ENCODE results near the gene PRKAR1B. TPM values are rescaled to one million over a fixed set of nuclear protein-coding genes. Genes with fewer than 3 reads are reported as not detected.

Gene PRKAR1B
- total RNA-seq, 1 experiment from 2014 or later, result 14.1 TPM

DNA sequence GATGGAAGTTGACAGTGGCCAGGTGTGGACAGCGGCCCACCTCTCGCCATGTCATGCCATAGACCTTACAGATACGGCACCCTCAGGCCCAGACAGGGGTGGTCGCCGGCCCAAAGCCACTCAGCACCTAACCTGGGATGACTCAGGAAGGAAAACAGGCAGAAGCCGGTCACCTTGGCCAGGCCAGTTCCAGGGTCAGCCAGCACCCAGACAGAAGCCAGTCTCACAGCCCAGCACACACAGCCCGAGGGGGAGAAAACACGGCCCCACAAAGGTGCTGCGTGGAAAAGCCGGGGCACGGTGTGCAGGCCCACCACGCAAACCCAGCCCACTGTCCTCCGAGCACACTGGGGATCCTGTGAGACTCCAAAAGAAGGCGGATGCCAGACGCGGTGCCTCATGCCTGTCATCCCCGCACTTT lies 95.8 kb downstream of the PRKAR1B start:
- H3K36me3 ChIP-seq (ENCODE audit: control insufficient read depth in 1 of 2, insufficient read depth in 2 of 2, low read length in 2 of 2), result no peaks in the 10 kb centered on the region
- H2AFZ ChIP-seq (ENCODE audit: low read depth, low read length, poor library complexity, severe bottlenecking), result no peak overlapping the region
- no peak for TF ChIP-seq TCF7L2 (IDR thresholded peaks at IDR 0.05; ENCODE audit: borderline replicate concordance, extremely low read depth, insufficient read depth, insufficient read length)
- ChIA-PET RAD21 (ENCODE audit: low non-redundant PET in 1 of 2, low total read pairs in 2 of 2, uncharacterized antibody in 2 of 2, unreplicated experiment in 2 of 2) (no interaction called here), CTCF (no interaction called here), POLR2A (no interaction called here)
- no peak for ATAC-seq
- H3K4me1 ChIP-seq (ENCODE audit: control insufficient read depth in 1 of 2, insufficient read depth in 2 of 2, low read length in 2 of 2), result peaks cover 8 to 11% of the 10 kb centered on the region in 2 experiments
- intact Hi-C loops (cut with micrococcal nuclease), result no loop called here
- H3K4me2 ChIP-seq (ENCODE audit: low read length), result no peak overlapping the region
- no peak overlapping the region for H3K27ac ChIP-seq (ENCODE audit: low read depth, low read length)
- H4K20me1 ChIP-seq (ENCODE audit: insufficient read depth), result no peaks in the 10 kb centered on the region
- no peak for DNase-seq (ENCODE audit: low read depth, low spot score)
- H3K27me3 ChIP-seq (ENCODE audit: insufficient read depth, low read length), result no peaks in the 10 kb centered on the region
- no peaks in the 10 kb centered on the region for H3K79me2 ChIP-seq (ENCODE audit: insufficient read depth, low read length)
- no peaks in the 10 kb centered on the region for H3K9me2 ChIP-seq (ENCODE audit: insufficient read depth)
- no peaks in the 10 kb centered on the region for H3K9me3 ChIP-seq (ENCODE audit: control insufficient read depth in 1 of 2, insufficient read depth in 1 of 2, low read depth in 1 of 2, low read length in 2 of 2)
- no peak overlapping the region for H3K4me3 ChIP-seq (replicated peaks in 1 of 2; ENCODE audit: low read depth in 1 of 2, low read length in 2 of 2)
- H3K9ac ChIP-seq (ENCODE audit: low read length), result no peak overlapping the region
- BruUV-seq (replicated peaks), result no TSS peak

DNA sequence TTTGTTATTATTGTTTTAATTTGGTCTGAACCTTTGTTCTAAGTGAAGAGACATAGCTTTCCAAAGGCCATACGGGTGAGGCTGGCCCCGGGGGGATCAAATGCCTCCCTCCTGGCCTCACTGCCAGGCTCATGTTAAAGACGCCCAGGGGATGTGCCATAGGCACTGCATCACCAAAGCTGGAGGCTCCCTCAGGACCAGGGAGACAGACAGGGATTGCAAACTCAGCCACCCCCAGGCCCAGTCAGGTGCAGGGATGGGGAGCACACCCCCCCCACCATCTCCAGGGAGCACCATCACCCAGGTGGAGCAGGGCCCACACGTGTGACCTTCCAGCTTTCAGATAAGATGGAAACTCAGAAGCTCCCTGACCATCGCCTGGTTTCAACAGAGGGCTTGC lies 96.5 kb downstream of the PRKAR1B start:
- DNase-seq (ENCODE audit: low read depth, low spot score), result no peak
- H3K9me3 ChIP-seq (ENCODE audit: control insufficient read depth in 1 of 2, insufficient read depth in 1 of 2, low read depth in 1 of 2, low read length in 2 of 2), result no peaks in the 10 kb centered on the region
- RAD21 ChIA-PET (ENCODE audit: low non-redundant PET in 1 of 2, low total read pairs in 2 of 2, uncharacterized antibody in 2 of 2, unreplicated experiment in 2 of 2), result no interaction called here
- H3K9me2 ChIP-seq (ENCODE audit: insufficient read depth), result no peaks in the 10 kb centered on the region
- H3K27ac ChIP-seq (ENCODE audit: low read depth, low read length), result no peak overlapping the region
- no peak overlapping the region for H3K4me2 ChIP-seq (ENCODE audit: low read length)
- POLR2A ChIA-PET, result no interaction called here
- intact Hi-C loops (cut with micrococcal nuclease), result no loop called here
- no TSS peak for BruUV-seq (replicated peaks)
- peaks cover 4% of the 10 kb centered on the region; the same call in 1 of the 2 replicates for H3K79me2 ChIP-seq (ENCODE audit: insufficient read depth, low read length)
- peaks cover 7 to 8% of the 10 kb centered on the region in 2 experiments for H3K4me1 ChIP-seq (ENCODE audit: control insufficient read depth in 1 of 2, insufficient read depth in 2 of 2, low read length in 2 of 2)
- TF ChIP-seq ZFX (IDR thresholded peaks at IDR 0.05), result no peak
- no peak for TF ChIP-seq ELF1 (IDR thresholded peaks at IDR 0.05; ENCODE audit: borderline replicate concordance, low read depth)
- TF ChIP-seq, protein P1, sequence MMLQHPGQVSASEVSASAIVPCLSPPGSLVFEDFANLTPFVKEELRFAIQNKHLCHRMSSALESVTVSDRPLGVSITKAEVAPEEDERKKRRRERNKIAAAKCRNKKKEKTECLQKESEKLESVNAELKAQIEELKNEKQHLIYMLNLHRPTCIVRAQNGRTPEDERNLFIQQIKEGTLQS (IDR thresholded peaks at IDR 0.05), result no peak
- TF ChIP-seq EZH2 (IDR thresholded peaks at IDR 0.05), result no peak
- TF ChIP-seq EZH2phosphoT487 (IDR thresholded peaks at IDR 0.05; ENCODE audit: borderline replicate concordance), result no peak
- TF ChIP-seq TCF7L2 (IDR thresholded peaks at IDR 0.05; ENCODE audit: borderline replicate concordance, extremely low read depth, insufficient read depth, insufficient read length), result no peak
- no peak for TF ChIP-seq SRF (IDR thresholded peaks at IDR 0.05; ENCODE audit: low read depth)
- TF ChIP-seq RAD21 (IDR thresholded peaks at IDR 0.05; ENCODE audit: low read depth), result no peak
- CTCF ChIA-PET, result no interaction called here
- H4K20me1 ChIP-seq (ENCODE audit: insufficient read depth), result no peaks in the 10 kb centered on the region
- ATAC-seq, result no peak
- H3K27me3 ChIP-seq (ENCODE audit: insufficient read depth, low read length), result no peaks in the 10 kb centered on the region
- H3K4me3 ChIP-seq (replicated peaks in 1 of 2; ENCODE audit: low read depth in 1 of 2, low read length in 2 of 2), result no peak overlapping the region
- no peak overlapping the region for H3K9ac ChIP-seq (ENCODE audit: low read length)
- no peaks in the 10 kb centered on the region for H3K36me3 ChIP-seq (ENCODE audit: control insufficient read depth in 1 of 2, insufficient read depth in 2 of 2, low read length in 2 of 2)
- H2AFZ ChIP-seq (ENCODE audit: low read depth, low read length, poor library complexity, severe bottlenecking), result no peak overlapping the region

All from HCT116 (cell line).